Sigmoid colon (tissue), 7 donors: ENCODE measurements around the gene SDCCAG8. TPM values are rescaled to one million over a fixed set of nuclear protein-coding genes. Genes with fewer than 3 reads are reported as not detected.

Experiments used
- DNase-seq: peaks from one replicate; pipeline ENCODE4 v3.0.0-alpha.2; 2019
- H3K27ac ChIP-seq, 4 donors: fragments of 200-600 bp; sonication (generic); one replicate each; pipeline ENCODE4 v1.5.1; 2016 to 2019; ENCODE audit warnings: mild to moderate bottlenecking in 1 of 4
- H3K27me3 ChIP-seq, 3 donors: fragments of 200-600 bp; sonication (generic); one replicate each; pipeline ENCODE4 v1.5.1; 2019; ENCODE audit warnings: mild to moderate bottlenecking in 1 of 3
- H3K36me3 ChIP-seq, 4 donors: fragments of 200-600 bp; sonication (generic); one replicate each; pipeline ENCODE4 v1.5.1; 2016 to 2019
- H3K4me1 ChIP-seq, 4 donors: fragments of 200-600 bp; sonication (generic); one replicate each; pipeline ENCODE4 v1.5.1; 2017 to 2019
- H3K4me3 ChIP-seq, 4 donors: fragments of 200-600 bp; sonication (generic); one replicate each; pipeline ENCODE4 v1.5.1; 2017 to 2019; ENCODE audit warnings: mild to moderate bottlenecking in 2 of 4, moderate library complexity in 1 of 4
- H3K9me3 ChIP-seq, 4 donors: fragments of 200-600 bp in 3 of 4; sonication (generic) in 3 of 4; one replicate each; pipeline versions ENCODE4 v1.5.1 to v1.6.1; 2013 to 2019
- EP300 ChIP-seq, 4 donors: sonication (generic); formaldehyde crosslinking; IDR thresholded peaks; one replicate each; pipeline ENCODE4 v1.6.1; 2017; ENCODE audit warnings: antibody characterized with exemption in 4 of 4
- POLR2A ChIP-seq, 2 donors: fragments of 450-650 bp; IDR thresholded peaks; one replicate each; pipeline ENCODE4 v1.6.1; 2016; ENCODE audit warnings: antibody characterized with exemption in 2 of 2, mild to moderate bottlenecking in 2 of 2, moderate library complexity in 2 of 2
- POLR2AphosphoS5 ChIP-seq, 4 donors: sonication (generic); formaldehyde crosslinking; IDR thresholded peaks; one replicate each; pipeline ENCODE4 v1.6.1; 2017; ENCODE audit warnings: antibody characterized with exemption in 4 of 4
- WGBS, 2 donors: extraction: QIAGEN DNeasy Blood & Tissue Kit; methylation state at CpG; one replicate each; pipeline ENCODE4 v1.1.7; 2013; 5-methylcytosine and 5-hydroxymethylcytosine counted together
- intact Hi-C: fragments of 100-400 bp; cut with DNase I; formaldehyde crosslinking; loops from one replicate; pipeline ENCODE4 v1.15.1; 2023
- polyA plus RNA-seq, 3 donors: library from polyadenylated mRNA; stranded (reverse); fragments of 200-250 nt; gene quantifications; one replicate each; pipeline ENCODE4 v1.2.3, GENCODE V29; 2013
- total RNA-seq, 4 donors: library from RNA; depleted of rRNA; stranded (reverse); fragments of >200 nt; gene quantifications; one replicate each; pipeline ENCODE4 v1.1.0, GENCODE V29; 2016
- TF ChIP-seq, protein P1 (sequence below), 4 experiments: fragments of 450-650 bp in 3 of 4; fragments of 200-600 bp in 1 of 4; IDR thresholded peaks; one replicate each; pipeline ENCODE4 v1.5.1; 2016 to 2019; ENCODE audit warnings: antibody characterized with exemption in 4 of 4, mild to moderate bottlenecking in 3 of 4, moderate library complexity in 2 of 4
- donor health status: healthy with polysubstance abuse.
- donor health status: Bipolar disorder and iron deficiency.
- donor health status: healthy.

The SDCCAG8 gene
- total and polyA plus RNA-seq, 7 donors: 15.6 to 49.7 (median 30.3) TPM

DNA sequence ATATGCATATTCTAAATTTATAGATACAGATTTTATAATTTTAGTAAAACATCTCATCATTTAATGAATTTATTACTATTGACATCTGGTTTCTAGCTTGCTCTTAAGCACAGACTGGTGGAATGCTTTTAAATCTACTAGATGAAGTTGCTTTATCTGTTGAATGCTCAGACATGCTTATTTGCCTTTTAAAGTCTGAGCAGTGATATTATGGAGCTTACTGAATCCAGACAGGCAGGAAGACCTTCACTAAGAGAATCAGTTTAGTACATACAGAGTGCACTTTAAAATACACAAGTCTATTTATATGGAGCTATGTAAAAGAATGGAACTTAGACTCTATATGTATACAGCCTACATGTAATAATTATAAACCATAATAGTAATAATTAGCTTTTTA lies 16.6 kb downstream of the SDCCAG8 start:
- intact Hi-C loops: no loop called here
- no peak overlapping the region for H3K4me3 ChIP-seq

DNA sequence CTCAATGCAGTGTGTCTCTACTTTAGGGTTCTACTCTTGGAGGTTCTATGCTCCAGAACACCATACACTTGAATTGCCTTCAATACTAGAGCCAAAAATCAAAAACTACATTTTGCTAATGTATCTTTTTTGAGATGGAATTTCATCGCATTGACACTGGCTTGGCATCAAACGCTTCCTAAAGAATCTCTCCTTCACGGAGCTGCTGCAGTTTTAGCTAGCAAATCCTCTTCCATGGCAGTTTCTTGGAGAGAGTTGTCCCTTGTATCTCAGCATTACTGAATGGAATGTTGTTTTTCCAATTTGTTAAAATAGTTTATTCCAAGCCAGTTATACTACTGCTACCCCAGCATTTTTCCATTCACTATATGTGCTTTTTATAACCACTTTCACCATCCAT lies 17.7 kb downstream of the SDCCAG8 start:
- no peak overlapping the region for H3K4me3 ChIP-seq
- DNase-seq: no peak
- TF ChIP-seq, protein P1, sequence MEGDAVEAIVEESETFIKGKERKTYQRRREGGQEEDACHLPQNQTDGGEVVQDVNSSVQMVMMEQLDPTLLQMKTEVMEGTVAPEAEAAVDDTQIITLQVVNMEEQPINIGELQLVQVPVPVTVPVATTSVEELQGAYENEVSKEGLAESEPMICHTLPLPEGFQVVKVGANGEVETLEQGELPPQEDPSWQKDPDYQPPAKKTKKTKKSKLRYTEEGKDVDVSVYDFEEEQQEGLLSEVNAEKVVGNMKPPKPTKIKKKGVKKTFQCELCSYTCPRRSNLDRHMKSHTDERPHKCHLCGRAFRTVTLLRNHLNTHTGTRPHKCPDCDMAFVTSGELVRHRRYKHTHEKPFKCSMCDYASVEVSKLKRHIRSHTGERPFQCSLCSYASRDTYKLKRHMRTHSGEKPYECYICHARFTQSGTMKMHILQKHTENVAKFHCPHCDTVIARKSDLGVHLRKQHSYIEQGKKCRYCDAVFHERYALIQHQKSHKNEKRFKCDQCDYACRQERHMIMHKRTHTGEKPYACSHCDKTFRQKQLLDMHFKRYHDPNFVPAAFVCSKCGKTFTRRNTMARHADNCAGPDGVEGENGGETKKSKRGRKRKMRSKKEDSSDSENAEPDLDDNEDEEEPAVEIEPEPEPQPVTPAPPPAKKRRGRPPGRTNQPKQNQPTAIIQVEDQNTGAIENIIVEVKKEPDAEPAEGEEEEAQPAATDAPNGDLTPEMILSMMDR (IDR thresholded peaks at IDR 0.05): no peak
- TF ChIP-seq POLR2AphosphoS5 (IDR thresholded peaks at IDR 0.05): no peak
- H3K27me3 ChIP-seq: no peaks in the 10 kb centered on the region
- H3K4me1 ChIP-seq: peaks cover 0 to 4% (median 0%) of the 10 kb centered on the region in 4 donors
- peaks cover 0 to 7% (median 0%) of the 10 kb centered on the region in 4 donors for H3K9me3 ChIP-seq
- H3K36me3 ChIP-seq: peaks cover 0 to 64% (median 8%) of the 10 kb centered on the region in 4 donors
- WGBS, 2 donors: 92 to 97% methylated on average over 3 of the region's 3 CpGs
- no peak overlapping the region for H3K27ac ChIP-seq
- intact Hi-C loops: no loop called here

More for the DNA sequence above, 16.6 kb downstream of the SDCCAG8 start:
- Histone ChIP-seq H3K4me1 (peaks cover 0 to 4% (median 2%) of the 10 kb centered on the region in 4 donors), H3K9me3 (no peaks in the 10 kb centered on the region), H3K27ac (no peak overlapping the region), H3K36me3 (peaks cover 0 to 53% (median 5%) of the 10 kb centered on the region in 4 donors), H3K27me3 (no peaks in the 10 kb centered on the region)
- DNase-seq: no peak
- no peak for TF ChIP-seq EP300 (IDR thresholded peaks at IDR 0.05)
- TF ChIP-seq, protein P1 (IDR thresholded peaks at IDR 0.05): no peak
- TF ChIP-seq POLR2A (IDR thresholded peaks at IDR 0.05): no peak
- no peak for TF ChIP-seq POLR2AphosphoS5 (IDR thresholded peaks at IDR 0.05)

DNA sequence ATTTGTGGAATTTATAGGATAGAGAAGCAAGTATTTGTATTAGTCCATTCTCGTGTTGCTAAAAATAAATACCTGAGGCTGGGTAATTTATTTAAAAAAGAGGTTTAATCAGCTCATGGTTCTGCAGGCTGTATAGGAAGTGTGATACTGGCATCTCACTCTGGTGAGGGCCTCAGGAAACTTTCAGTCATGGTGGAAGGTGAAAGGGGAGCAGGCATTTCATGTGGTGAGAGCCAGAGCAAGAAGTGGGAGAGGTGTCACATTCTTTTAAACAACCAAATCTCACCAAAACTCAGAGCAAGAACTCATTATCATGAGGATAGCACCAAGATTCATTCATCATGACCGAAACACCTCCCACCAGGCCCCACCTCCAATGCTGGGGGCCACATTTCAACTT lies 18.1 kb downstream of the SDCCAG8 start:
- no peak for DNase-seq
- H3K4me1 ChIP-seq: no peaks in the 10 kb centered on the region
- no peak overlapping the region for H3K4me3 ChIP-seq
- 96% methylated on average over 2 of the region's 2 CpGs for WGBS, 2 donors
- no peaks in the 10 kb centered on the region for H3K27me3 ChIP-seq
- intact Hi-C loops: no loop called here
- peaks cover 0 to 69% (median 8%) of the 10 kb centered on the region in 4 donors for H3K36me3 ChIP-seq
- H3K9me3 ChIP-seq: peaks cover 0 to 7% (median 0%) of the 10 kb centered on the region in 4 donors
- TF ChIP-seq, protein P1 (IDR thresholded peaks at IDR 0.05): no peak
- TF ChIP-seq POLR2AphosphoS5 (IDR thresholded peaks at IDR 0.05): no peak
- no peak for TF ChIP-seq POLR2A (IDR thresholded peaks at IDR 0.05)
- TF ChIP-seq EP300 (IDR thresholded peaks at IDR 0.05): no peak
- H3K27ac ChIP-seq: no peak overlapping the region

DNA sequence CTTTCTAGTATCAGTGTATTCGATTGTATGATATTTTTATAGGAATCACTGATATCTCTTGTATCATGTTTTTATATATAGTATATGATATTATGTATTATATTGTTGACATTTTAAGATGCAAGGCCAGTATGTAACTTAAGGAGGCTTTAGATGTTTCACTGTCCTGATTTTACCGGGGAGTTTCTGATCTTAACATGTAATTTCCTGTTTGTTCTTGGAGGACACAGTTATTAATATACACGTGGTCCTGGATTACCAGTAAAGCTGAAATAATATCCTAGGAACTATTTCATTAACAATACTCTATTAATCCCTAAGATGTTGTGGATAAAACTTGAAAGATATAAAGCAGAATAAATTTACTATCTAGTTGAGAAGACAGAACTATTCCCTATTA lies 19.5 kb downstream of the SDCCAG8 start:
- Histone ChIP-seq H3K4me1 (no peaks in the 10 kb centered on the region), H3K9me3 (peaks cover 0 to 7% (median 0%) of the 10 kb centered on the region in 4 donors), H3K27ac (no peak overlapping the region), H3K27me3 (no peaks in the 10 kb centered on the region), H3K36me3 (peaks cover 0 to 73% (median 8%) of the 10 kb centered on the region in 4 donors), H3K4me3 (no peak overlapping the region)
- intact Hi-C loops: no loop called here
- WGBS, 2 donors: 86 to 95% methylated on average over 3 of the region's 3 CpGs
- DNase-seq: no peak
- TF ChIP-seq, protein P1 (IDR thresholded peaks at IDR 0.05): no peak
- TF ChIP-seq EP300 (IDR thresholded peaks at IDR 0.05) (no peak), POLR2A (IDR thresholded peaks at IDR 0.05) (no peak), POLR2AphosphoS5 (IDR thresholded peaks at IDR 0.05) (no peak)

DNA sequence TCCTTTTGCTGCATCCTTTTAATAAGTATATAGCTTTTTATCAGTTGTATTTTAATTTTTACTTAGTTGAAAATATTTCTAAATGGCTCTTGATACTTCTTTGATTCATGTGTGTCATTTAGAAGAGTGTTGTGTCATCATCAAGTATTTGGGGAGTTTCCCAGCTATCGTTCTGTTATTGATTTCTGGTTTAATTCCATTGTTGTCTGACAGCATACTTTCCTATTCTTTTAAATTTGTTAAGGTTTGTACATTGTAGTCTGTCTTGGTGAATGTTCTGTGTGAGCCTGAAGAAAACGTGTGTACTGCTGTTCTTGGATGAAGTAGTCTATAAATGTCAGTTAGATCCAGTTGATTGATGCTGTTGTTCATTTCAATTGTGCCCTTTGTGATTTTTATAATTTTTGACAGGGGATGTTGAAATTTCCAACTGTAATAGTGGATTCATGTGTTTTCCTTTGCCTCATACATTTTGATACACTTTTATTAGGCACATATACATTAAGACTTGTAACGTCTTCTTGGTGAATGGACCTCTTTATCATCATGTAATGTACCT lies 24.8 kb downstream of the SDCCAG8 start:
- TF ChIP-seq POLR2A (IDR thresholded peaks at IDR 0.05): no peak
- TF ChIP-seq EP300 (IDR thresholded peaks at IDR 0.05): no peak
- TF ChIP-seq POLR2AphosphoS5 (IDR thresholded peaks at IDR 0.05): no peak
- TF ChIP-seq, protein P1 (IDR thresholded peaks at IDR 0.05): no peak
- H3K27ac ChIP-seq: no peak overlapping the region
- H3K4me1 ChIP-seq: no peaks in the 10 kb centered on the region
- WGBS, 2 donors: 72 to 75% methylated on average over 3 of the region's 3 CpGs
- DNase-seq: no peak
- H3K9me3 ChIP-seq: peaks cover 0 to 7% (median 0%) of the 10 kb centered on the region in 4 donors
- no peak overlapping the region for H3K4me3 ChIP-seq
- H3K36me3 ChIP-seq: peaks cover 0 to 51% (median 8%) of the 10 kb centered on the region in 4 donors
- intact Hi-C loops: no loop called here
- no peaks in the 10 kb centered on the region for H3K27me3 ChIP-seq
